Peyer's patch (tissue), 4 donors: ENCODE data around the gene DNAH8. TPM values are rescaled to one million over a fixed set of nuclear protein-coding genes. Genes with fewer than 3 reads are reported as not detected.

Experiments
- DNase-seq, 3 donors: peaks; one replicate each; pipeline ENCODE4 v3.0.0-alpha.2; 2017 to 2019
- H3K27ac ChIP-seq, 4 donors: fragments of 200-600 bp; sonication (generic); one replicate each; pipeline ENCODE4 v1.5.1; 2016 to 2019
- H3K27me3 ChIP-seq, 2 donors: fragments of 200-600 bp; sonication (generic); one replicate each; pipeline ENCODE4 v1.5.1; 2019
- H3K36me3 ChIP-seq, 3 donors: fragments of 200-600 bp; sonication (generic); one replicate each; pipeline ENCODE4 v1.5.1; 2016 to 2019
- H3K4me1 ChIP-seq, 4 donors: fragments of 200-600 bp; sonication (generic); one replicate each; pipeline ENCODE4 v1.5.1; 2016 to 2019
- H3K4me3 ChIP-seq, 4 donors: fragments of 200-600 bp; sonication (generic); 1 replicate in 3 of 4; 2 replicates in 1 of 4; pipeline ENCODE4 v1.5.1; 2016 to 2019; ENCODE audit warnings: mild to moderate bottlenecking in 1 of 4
- H3K9me3 ChIP-seq, 4 donors: fragments of 200-600 bp; sonication (generic); one replicate each; pipeline ENCODE4 v1.5.1; 2016 to 2019; ENCODE audit warnings: mild to moderate bottlenecking in 1 of 4
- CTCF ChIP-seq, 6 experiments: fragments of 450-650 bp in 4 of 6; fragments of 200-600 bp in 2 of 6; sonication (generic) in 1 of 6; IDR thresholded peaks; one replicate each; pipeline ENCODE4 v1.5.1; 2017 to 2019; ENCODE audit warnings: antibody characterized with exemption in 6 of 6, mild to moderate bottlenecking in 3 of 6, moderate library complexity in 1 of 6
- POLR2A ChIP-seq, 2 donors: fragments of 450-650 bp; IDR thresholded peaks; one replicate each; pipeline ENCODE4 v1.5.1; 2017; ENCODE audit warnings: antibody characterized with exemption in 2 of 2, mild to moderate bottlenecking in 2 of 2, moderate library complexity in 2 of 2
- total RNA-seq, 4 donors: library from RNA; depleted of rRNA; stranded (reverse); fragments of >200 nt; gene quantifications; one replicate each; pipeline ENCODE4 v1.1.0, GENCODE V29; 2016

Gene DNAH8
- total RNA-seq, 4 donors from 2014 or later = 0.83 TPM; not detected in 3

GRCh38 chr6:38783443-38784228 is 68.5 kb downstream of the DNAH8 start:
- H3K9me3 ChIP-seq = no peaks in the 10 kb centered on the region
- H3K27me3 ChIP-seq = no peaks in the 10 kb centered on the region
- no peak overlapping the region for H3K4me3 ChIP-seq
- TF ChIP-seq POLR2A (IDR thresholded peaks at IDR 0.05) = no peak
- no peak for TF ChIP-seq CTCF (IDR thresholded peaks at IDR 0.05)
- H3K36me3 ChIP-seq = no peaks in the 10 kb centered on the region
- H3K4me1 ChIP-seq = no peaks in the 10 kb centered on the region
- H3K27ac ChIP-seq = no peak overlapping the region
- no peak for DNase-seq

GRCh38 chr6:38784506-38785235 is 69.6 kb downstream of the DNAH8 start:
- Histone ChIP-seq H3K27me3 (no peaks in the 10 kb centered on the region), H3K36me3 (no peaks in the 10 kb centered on the region), H3K4me3 (no peak overlapping the region), H3K9me3 (no peaks in the 10 kb centered on the region), H3K4me1 (no peaks in the 10 kb centered on the region), H3K27ac (no peak overlapping the region)
- TF ChIP-seq CTCF (IDR thresholded peaks at IDR 0.05) = no peak
- DNase-seq = no peak

- H3K4me3 ChIP-seq = no peak overlapping the region
- no peaks in the 10 kb centered on the region for H3K4me1 ChIP-seq
- no peaks in the 10 kb centered on the region for H3K36me3 ChIP-seq
- H3K27me3 ChIP-seq = no peaks in the 10 kb centered on the region
- H3K9me3 ChIP-seq = no peaks in the 10 kb centered on the region
- DNase-seq = no peak
- H3K27ac ChIP-seq = no peak overlapping the region
- TF ChIP-seq CTCF (IDR thresholded peaks at IDR 0.05) = no peak
- no peak for TF ChIP-seq POLR2A (IDR thresholded peaks at IDR 0.05)
Observed at GRCh38 chr6:38786486-38786885, 71.4 kb downstream of the DNAH8 start.

- TF ChIP-seq POLR2A (IDR thresholded peaks at IDR 0.05) (no peak), CTCF (IDR thresholded peaks at IDR 0.05) (no peak)
- Histone ChIP-seq H3K36me3 (no peaks in the 10 kb centered on the region), H3K27me3 (no peaks in the 10 kb centered on the region), H3K4me3 (no peak overlapping the region), H3K9me3 (no peaks in the 10 kb centered on the region), H3K4me1 (no peaks in the 10 kb centered on the region), H3K27ac (no peak overlapping the region)
- DNase-seq = no peak
Observed at GRCh38 chr6:38789256-38789655, 74.1 kb downstream of the DNAH8 start.

GRCh38 chr6:38792356-38792755 is 77.2 kb downstream of the DNAH8 start:
- DNase-seq = no peak
- no peaks in the 10 kb centered on the region for H3K9me3 ChIP-seq
- H3K4me3 ChIP-seq = no peak overlapping the region
- no peak overlapping the region for H3K27ac ChIP-seq
- H3K4me1 ChIP-seq = no peaks in the 10 kb centered on the region
- TF ChIP-seq POLR2A (IDR thresholded peaks at IDR 0.05) = no peak
- no peak for TF ChIP-seq CTCF (IDR thresholded peaks at IDR 0.05)
- H3K36me3 ChIP-seq = no peaks in the 10 kb centered on the region
- H3K27me3 ChIP-seq = no peaks in the 10 kb centered on the region
